Measurements from ENCODE around the gene MC1R. TPM values are rescaled to one million over a fixed set of nuclear protein-coding genes. Genes with fewer than 3 reads are reported as not detected.
"Not testable (repeated sequence)": the region's sequence is repeated elsewhere in the genome, so short reads cannot be mapped to it uniquely, and the experiment has no call there.

The MC1R gene
- total RNA-seq, 2 experiments from 2014 or later: 1.2 to 2.0 TPM

DNA sequence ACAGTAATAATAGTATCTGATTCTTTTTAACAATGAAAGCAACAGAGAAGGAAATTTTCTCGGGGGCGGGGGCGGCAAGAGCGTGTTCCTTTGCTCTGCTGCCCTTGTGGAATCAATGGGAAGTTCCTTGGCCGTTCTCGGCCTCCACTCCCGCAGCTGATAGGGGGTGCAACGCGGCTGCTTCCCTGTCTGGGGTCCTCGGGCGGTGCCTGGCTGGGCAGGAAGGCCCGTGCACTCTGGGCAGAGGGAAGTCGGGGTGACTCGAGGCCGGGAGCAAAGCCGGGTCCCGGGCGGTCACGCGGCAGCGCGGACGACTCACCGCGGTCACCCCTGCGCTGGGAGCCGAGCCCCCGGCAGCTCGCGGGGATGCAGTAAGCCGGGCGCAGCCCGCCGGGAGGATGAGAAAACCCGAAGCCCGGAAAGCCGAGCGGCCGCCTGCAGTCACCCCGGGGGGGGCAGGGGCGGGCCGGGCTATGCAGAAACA, 7.0 kb downstream of the MC1R start:
- H3K9me3 Mint-ChIP-seq (ENCODE audit: low read depth): no peaks in the 10 kb centered on the region
- no peaks in the 10 kb centered on the region for H3K36me3 Mint-ChIP-seq (ENCODE audit: low read depth)
- peaks cover 24% of the 10 kb centered on the region for H3K4me1 Mint-ChIP-seq
- H3K27me3 Mint-ChIP-seq: peaks cover 26% of the 10 kb centered on the region
- CTCF ChIA-PET: no interaction called here
- DNase-seq (no peak), ATAC-seq (no peak)
- H3K4me3 Mint-ChIP-seq: no peak overlapping the region
- H3K27ac Mint-ChIP-seq: no peak overlapping the region
- intact Hi-C loops (cut with DNase I, micrococcal nuclease): loop anchor here (1.0 to 10.0 kb wide), 6 partner anchors 23 to 1471 kb away; partner anchors contain the start of genes SPIRE2 (in 2 of the 2), DEF8 (in 1 of the 2), PRDM7 (in 1 of the 2) and ZFPM1 (in 1 of the 2)
- POLR2A ChIA-PET: no interaction called here

DNA sequence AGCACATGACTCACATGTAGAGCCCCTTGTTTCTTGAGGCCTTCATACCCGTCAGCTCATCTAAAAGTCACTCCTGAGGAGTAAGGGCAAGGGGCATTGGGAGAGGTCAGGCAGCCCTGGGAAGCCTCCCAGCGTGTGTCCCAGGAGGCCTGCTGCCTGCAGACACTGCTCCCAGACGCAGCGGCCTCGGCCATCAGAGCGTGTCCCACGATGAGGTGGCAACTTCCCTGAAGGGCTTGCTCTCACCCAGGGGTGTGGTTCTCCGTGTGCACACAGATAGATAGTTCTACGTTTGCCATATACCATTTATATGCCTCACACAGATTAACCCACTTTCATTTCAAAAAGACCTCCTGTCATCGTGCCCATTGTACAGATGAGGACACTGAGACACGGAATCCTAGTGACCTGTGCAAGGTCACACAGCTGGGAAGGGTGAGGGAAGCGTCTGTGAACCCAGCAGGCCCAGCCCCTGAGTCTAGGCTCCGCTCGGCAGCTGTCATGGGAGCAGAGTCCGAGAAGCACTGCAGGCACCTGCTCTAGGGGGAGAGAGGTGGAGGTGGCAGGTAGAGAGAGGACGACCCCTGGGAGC, 12.7 kb downstream of the MC1R start:
- intact Hi-C loops (cut with DNase I, micrococcal nuclease): no loop called here
- DNase-seq (no peak), ATAC-seq (no peak)
- H3K4me3 Mint-ChIP-seq: no peak overlapping the region
- H3K27me3 Mint-ChIP-seq: peaks cover 7% of the 10 kb centered on the region
- ChIA-PET CTCF (interaction anchor here (0.7 to 1.3 kb wide), 2 partner anchors 11 to 183 kb away, joined by 3 read pairs; no protein-coding TSS in a partner anchor), POLR2A (interaction anchor here (0.6 kb wide), 1 partner anchor 68 kb away, joined by 3 read pairs; no protein-coding TSS in a partner anchor)
- no peak overlapping the region for H3K27ac Mint-ChIP-seq
- H3K36me3 Mint-ChIP-seq (ENCODE audit: low read depth): no peaks in the 10 kb centered on the region
- H3K9me3 Mint-ChIP-seq (ENCODE audit: low read depth): no peaks in the 10 kb centered on the region
- no peaks in the 10 kb centered on the region for H3K4me1 Mint-ChIP-seq

DNA sequence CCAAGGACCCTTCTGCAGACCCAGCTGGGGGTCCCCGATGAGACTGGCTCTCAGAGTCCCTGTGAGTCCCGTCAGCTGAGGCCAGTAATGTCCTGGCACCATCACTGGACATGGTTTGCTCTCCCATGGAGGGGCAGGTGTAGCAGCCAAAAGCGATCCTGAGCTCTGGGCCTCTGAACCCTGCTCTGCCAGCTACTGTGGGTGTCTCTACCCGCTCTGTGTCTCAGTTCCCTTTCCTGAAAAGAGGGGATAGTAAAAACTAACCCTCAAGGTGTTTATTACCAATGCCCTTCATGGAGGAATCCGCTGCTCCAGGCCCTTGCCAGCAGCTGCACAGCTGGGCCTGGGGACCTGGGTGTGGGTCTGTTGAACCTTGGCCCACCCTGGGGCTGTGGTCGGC, 13.3 kb downstream of the MC1R start:
- no peaks in the 10 kb centered on the region for H3K4me1 Mint-ChIP-seq
- H3K4me3 Mint-ChIP-seq: no peak overlapping the region
- CTCF ChIA-PET: interaction anchor here (0.7 to 1.3 kb wide), 3 partner anchors 11 to 184 kb away, joined by 3 read pairs; no protein-coding TSS in a partner anchor
- H3K27ac Mint-ChIP-seq: no peak overlapping the region
- DNase-seq (no peak), ATAC-seq (no peak)
- H3K9me3 Mint-ChIP-seq (ENCODE audit: low read depth): no peaks in the 10 kb centered on the region
- peaks cover 7% of the 10 kb centered on the region for H3K27me3 Mint-ChIP-seq
- intact Hi-C loops (cut with DNase I, micrococcal nuclease): no loop called here
- POLR2A ChIA-PET: interaction anchor here (0.6 kb wide), 1 partner anchor 68 kb away, joined by 3 read pairs; no protein-coding TSS in a partner anchor
- H3K36me3 Mint-ChIP-seq (ENCODE audit: low read depth): no peaks in the 10 kb centered on the region

DNA sequence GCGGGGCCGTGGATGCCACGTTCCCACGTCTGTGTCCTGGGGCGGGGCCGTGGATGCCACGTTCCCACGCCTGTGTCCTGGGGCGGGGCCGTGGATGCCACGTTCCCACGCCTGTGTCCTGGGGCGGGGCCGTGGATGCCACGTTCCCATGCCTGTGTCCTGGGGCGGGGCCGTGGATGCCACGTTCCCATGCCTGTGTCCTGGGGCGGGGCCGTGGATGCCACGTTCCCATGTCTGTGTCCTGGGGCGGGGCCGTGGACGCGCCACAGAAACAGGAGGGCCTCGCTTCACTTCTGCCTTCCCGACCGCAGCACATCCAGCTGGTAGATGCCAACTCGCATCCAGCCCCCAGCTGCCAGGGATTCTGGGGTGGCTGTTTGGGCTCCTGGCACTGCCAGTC, 15.4 kb downstream of the MC1R start:
- CTCF ChIA-PET; H3K9me3 Mint-ChIP-seq (ENCODE audit: low read depth); H3K4me1 Mint-ChIP-seq; H3K4me3 Mint-ChIP-seq; H3K36me3 Mint-ChIP-seq (ENCODE audit: low read depth); H3K27ac Mint-ChIP-seq; H3K27me3 Mint-ChIP-seq; DNase-seq; POLR2A ChIA-PET; intact Hi-C loops (cut with DNase I, micrococcal nuclease); ATAC-seq: not testable (repeated sequence)

DNA sequence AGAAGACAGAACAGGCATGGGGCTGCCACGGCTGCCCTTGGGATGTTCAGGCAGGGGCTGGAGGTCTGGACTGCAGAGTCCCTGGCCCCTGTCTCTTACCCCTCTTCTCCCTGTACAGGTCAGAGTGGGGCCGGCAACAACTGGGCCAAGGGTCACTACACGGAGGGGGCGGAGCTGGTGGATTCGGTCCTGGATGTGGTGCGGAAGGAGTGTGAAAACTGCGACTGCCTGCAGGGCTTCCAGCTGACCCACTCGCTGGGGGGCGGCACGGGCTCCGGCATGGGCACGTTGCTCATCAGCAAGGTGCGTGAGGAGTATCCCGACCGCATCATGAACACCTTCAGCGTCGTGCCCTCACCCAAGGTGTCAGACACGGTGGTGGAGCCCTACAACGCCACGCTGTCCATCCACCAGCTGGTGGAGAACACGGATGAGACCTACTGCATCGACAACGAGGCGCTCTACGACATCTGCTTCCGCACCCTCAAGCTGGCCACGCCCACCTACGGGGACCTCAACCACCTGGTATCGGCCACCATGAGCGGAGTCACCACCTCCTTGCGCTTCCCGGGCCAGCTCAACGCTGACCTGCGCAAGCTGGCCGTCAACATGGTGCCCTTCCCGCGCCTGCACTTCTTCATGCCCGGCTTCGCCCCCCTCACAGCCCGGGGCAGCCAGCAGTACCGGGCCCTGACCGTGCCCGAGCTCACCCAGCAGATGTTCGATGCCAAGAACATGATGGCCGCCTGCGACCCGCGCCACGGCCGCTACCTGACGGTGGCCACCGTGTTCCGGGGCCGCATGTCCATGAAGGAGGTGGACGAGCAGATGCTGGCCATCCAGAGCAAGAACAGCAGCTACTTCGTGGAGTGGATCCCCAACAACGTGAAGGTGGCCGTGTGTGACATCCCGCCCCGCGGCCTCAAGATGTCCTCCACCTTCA, 16.2 kb downstream of the MC1R start:
- ChIA-PET CTCF (no interaction called here), POLR2A (no interaction called here)
- intact Hi-C loops (cut with DNase I, micrococcal nuclease): no loop called here
- no peak for ATAC-seq
- Mint-ChIP-seq H3K36me3 (ENCODE audit: low read depth) (no peaks in the 10 kb centered on the region), H3K9me3 (ENCODE audit: low read depth) (no peaks in the 10 kb centered on the region), H3K4me1 (no peaks in the 10 kb centered on the region), H3K4me3 (no peak overlapping the region), H3K27me3 (peaks cover 2% of the 10 kb centered on the region), H3K27ac (no peak overlapping the region)
- no peak for DNase-seq

DNA sequence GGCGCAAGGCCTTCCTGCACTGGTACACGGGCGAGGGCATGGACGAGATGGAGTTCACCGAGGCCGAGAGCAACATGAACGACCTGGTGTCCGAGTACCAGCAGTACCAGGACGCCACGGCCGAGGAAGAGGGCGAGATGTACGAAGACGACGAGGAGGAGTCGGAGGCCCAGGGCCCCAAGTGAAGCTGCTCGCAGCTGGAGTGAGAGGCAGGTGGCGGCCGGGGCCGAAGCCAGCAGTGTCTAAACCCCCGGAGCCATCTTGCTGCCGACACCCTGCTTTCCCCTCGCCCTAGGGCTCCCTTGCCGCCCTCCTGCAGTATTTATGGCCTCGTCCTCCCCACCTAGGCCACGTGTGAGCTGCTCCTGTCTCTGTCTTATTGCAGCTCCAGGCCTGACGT, 17.0 kb downstream of the MC1R start:
- ATAC-seq; H3K9me3 Mint-ChIP-seq (ENCODE audit: low read depth); H3K4me3 Mint-ChIP-seq; CTCF ChIA-PET; POLR2A ChIA-PET; H3K4me1 Mint-ChIP-seq; H3K27ac Mint-ChIP-seq; DNase-seq; H3K27me3 Mint-ChIP-seq; H3K36me3 Mint-ChIP-seq (ENCODE audit: low read depth); intact Hi-C loops (cut with DNase I, micrococcal nuclease): not testable (repeated sequence)

DNA sequence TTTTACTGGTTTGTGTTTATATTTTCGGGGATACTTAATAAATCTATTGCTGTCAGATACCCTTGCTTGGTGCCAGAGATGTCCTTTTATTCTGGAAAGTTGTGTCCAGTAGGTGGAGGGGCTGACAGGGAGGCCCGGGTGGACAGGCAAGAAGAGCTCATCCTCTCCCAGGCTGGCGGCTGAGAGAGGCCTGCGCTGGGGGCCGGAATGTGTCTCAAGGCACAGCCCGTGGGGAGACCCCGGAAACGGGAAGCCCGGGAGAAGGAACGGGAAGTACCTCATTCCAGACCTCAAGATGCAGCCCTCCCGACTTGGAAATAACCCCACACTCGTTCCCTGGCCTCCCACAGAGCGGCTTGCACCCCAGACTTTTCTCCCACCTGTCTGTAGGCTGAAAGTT, 17.4 kb downstream of the MC1R start:
- CTCF ChIA-PET: no interaction called here
- intact Hi-C loops (cut with DNase I, micrococcal nuclease): no loop called here

DNA sequence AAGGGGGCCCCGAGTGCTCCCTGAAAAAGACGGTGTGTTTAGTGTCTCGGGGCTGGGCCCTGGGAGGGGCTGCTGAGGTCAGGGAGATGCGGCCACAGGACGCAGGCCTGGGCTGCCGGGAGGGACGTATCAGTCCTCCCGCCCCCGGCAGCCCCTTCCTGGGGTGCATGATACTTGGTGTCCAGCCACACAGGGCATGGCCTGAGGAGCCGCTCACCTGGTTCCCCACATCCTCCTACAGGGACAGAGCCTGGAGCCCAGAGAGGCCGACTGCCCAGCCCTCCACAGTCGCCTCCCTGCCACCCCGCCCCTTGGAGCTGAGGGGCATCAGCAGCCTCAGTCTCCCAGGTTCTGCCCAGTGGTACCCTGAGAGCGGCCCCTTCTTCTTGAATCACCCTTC, 17.8 kb downstream of the MC1R start:
- Mint-ChIP-seq H3K36me3 (ENCODE audit: low read depth) (no peaks in the 10 kb centered on the region), H3K9me3 (ENCODE audit: low read depth) (no peaks in the 10 kb centered on the region), H3K27me3 (no peaks in the 10 kb centered on the region), H3K4me3 (no peak overlapping the region), H3K4me1 (no peaks in the 10 kb centered on the region), H3K27ac (no peak overlapping the region)
- no peak for ATAC-seq
- intact Hi-C loops (cut with DNase I, micrococcal nuclease): no loop called here
- no peak for DNase-seq
- POLR2A ChIA-PET: no interaction called here
- CTCF ChIA-PET: no interaction called here

More for the DNA sequence above, 17.4 kb downstream of the MC1R start:
- Mint-ChIP-seq H3K36me3 (ENCODE audit: low read depth) (no peaks in the 10 kb centered on the region), H3K27ac (no peak overlapping the region), H3K27me3 (no peaks in the 10 kb centered on the region), H3K4me3 (no peak overlapping the region), H3K9me3 (ENCODE audit: low read depth) (no peaks in the 10 kb centered on the region), H3K4me1 (no peaks in the 10 kb centered on the region)
- no peak for ATAC-seq
- no peak for DNase-seq
- POLR2A ChIA-PET: no interaction called here

DNA sequence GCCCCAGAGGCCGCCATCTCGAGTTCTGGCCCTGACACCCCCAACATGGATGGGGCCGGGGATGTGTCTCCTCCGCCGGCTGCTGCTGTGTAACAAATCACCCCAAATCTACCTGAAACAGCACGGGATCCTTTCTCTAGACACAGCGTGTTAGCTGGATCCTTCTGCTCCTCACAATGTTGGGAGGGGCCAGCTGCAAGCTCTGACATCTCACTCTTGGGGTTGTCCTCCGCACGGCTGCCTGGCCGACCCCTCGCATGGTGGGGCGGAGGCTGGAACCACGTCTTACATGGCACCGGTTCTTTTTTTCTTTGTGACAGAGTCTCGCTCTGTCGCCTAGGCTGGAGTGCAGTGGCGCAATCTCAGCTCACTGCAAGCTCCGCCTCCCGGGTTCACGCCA, 18.3 kb downstream of the MC1R start:
- ATAC-seq: no peak

DNA sequence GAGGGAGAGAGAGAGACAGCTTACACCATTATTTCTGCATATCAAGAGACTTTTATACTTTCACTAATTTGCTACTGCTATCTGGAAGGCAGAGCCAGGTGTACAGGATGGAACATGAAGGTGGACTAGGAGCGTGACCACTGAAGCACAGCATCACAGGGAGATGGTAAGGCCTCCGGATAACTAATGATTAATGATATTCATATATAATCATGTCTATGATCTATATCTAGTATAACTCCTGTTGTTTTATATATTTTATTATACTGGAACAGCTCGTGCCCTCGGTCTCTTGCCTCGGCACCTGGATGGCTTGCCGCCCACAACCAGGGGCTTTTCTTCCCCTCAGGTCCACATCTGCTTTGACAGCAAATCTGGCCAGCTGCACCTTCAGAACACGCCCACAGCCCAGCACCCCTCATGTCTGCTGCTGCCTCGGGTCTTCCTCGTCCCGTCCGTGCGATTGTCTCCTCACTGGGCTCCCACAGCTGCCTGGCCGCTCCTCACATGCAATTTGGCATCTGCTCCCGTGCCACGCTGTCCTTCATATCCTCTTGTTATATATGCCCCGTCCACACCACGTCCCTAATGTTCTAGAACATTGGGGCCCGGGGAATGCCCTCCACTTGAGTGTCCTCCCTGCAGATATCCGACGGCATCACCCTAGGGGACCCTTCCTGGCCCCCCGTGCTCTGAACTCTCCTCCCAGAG, 19.7 kb downstream of the MC1R start:
- Mint-ChIP-seq H3K4me3 (no peak overlapping the region), H3K36me3 (ENCODE audit: low read depth) (no peaks in the 10 kb centered on the region), H3K9me3 (ENCODE audit: low read depth) (no peaks in the 10 kb centered on the region), H3K27me3 (no peaks in the 10 kb centered on the region), H3K27ac (no peak overlapping the region), H3K4me1 (no peaks in the 10 kb centered on the region)
- POLR2A ChIA-PET: no interaction called here
- CTCF ChIA-PET: interaction anchor here (1.2 kb wide), 1 partner anchor 28 kb away, joined by 3 read pairs; no protein-coding TSS in a partner anchor
- ATAC-seq (no peak), DNase-seq (no peak)
- intact Hi-C loops (cut with DNase I, micrococcal nuclease): no loop called here

More for the DNA sequence above, 18.3 kb downstream of the MC1R start:
- intact Hi-C loops (cut with DNase I, micrococcal nuclease): no loop called here
- Mint-ChIP-seq H3K9me3 (ENCODE audit: low read depth) (no peaks in the 10 kb centered on the region), H3K36me3 (ENCODE audit: low read depth) (no peaks in the 10 kb centered on the region), H3K4me3 (no peak overlapping the region), H3K4me1 (no peaks in the 10 kb centered on the region), H3K27ac (no peak overlapping the region), H3K27me3 (no peaks in the 10 kb centered on the region)
- ChIA-PET POLR2A (no interaction called here), CTCF (no interaction called here)
- DNase-seq: no peak

DNA sequence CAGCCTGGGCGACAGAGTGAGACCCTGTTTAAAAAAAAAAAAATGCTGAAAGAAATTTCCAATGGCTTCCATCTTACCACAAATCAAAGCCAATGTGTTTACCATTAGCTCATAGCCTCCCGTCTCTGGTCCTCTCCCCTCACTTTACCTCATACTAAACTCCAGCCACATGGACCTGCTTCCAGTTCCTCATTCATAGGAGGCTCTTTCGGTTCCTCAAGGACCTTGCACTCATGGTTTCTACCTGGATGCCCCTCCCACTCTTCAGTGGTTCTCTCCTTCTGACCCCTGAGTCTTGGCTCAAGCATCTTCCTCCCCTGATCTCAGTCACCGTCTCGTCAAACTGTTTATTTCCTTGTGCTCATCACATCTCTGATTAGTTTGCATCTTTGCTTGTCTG, 26.1 kb downstream of the MC1R start:
- ATAC-seq: no peak

More for the DNA sequence above, 26.1 kb downstream of the MC1R start:
- no peaks in the 10 kb centered on the region for H3K9me3 Mint-ChIP-seq (ENCODE audit: low read depth)
- peaks cover 20% of the 10 kb centered on the region for H3K27me3 Mint-ChIP-seq
- no peaks in the 10 kb centered on the region for H3K36me3 Mint-ChIP-seq (ENCODE audit: low read depth)
- no peaks in the 10 kb centered on the region for H3K4me1 Mint-ChIP-seq
- ChIA-PET POLR2A (no interaction called here), CTCF (no interaction called here)
- H3K27ac Mint-ChIP-seq: no peak overlapping the region
- H3K4me3 Mint-ChIP-seq: no peak overlapping the region
- intact Hi-C loops (cut with DNase I, micrococcal nuclease): no loop called here
- no peak for DNase-seq

Data from activated CD4-positive, alpha-beta T cell treated with anti-CD3 and anti-CD28 coated beads for 36 hours (primary cell).